Activated effector memory CD4-positive, alpha-beta T cell treated with anti-CD3 and anti-CD28 coated beads, Interleukin-2, amount 50 U/mL, for 16 hours (primary cell): ENCODE measurements around the gene CRYL1.
"Not testable (repeated sequence)": the region's sequence is repeated elsewhere in the genome, so short reads cannot be mapped to it uniquely, and the experiment has no call there.

Experiments used
- DNase-seq: peaks from one replicate; pipeline ENCODE4 v3.0.0-alpha.2; 2020

The CRYL1 gene

GRCh38 chr13:20446900-20447299 lies 78.8 kb downstream of the CRYL1 start:
- DNase-seq, result no peak

- DNase-seq, result no peak
Observed at GRCh38 chr13:20446405-20446804, 79.3 kb downstream of the CRYL1 start.

- no peak for DNase-seq
Observed at GRCh38 chr13:20442798-20443381, 82.8 kb downstream of the CRYL1 start.

- DNase-seq, result no peak
Observed at GRCh38 chr13:20442375-20442774, 83.3 kb downstream of the CRYL1 start.

- DNase-seq, result no peak
Observed at GRCh38 chr13:20441879-20442278, 83.8 kb downstream of the CRYL1 start.

- no peak for DNase-seq
Observed at GRCh38 chr13:20441056-20441455, 84.6 kb downstream of the CRYL1 start.

- DNase-seq, result no peak
Observed at GRCh38 chr13:20439261-20439660, 86.4 kb downstream of the CRYL1 start.

- no peak for DNase-seq
Observed at GRCh38 chr13:20438801-20439200, 86.9 kb downstream of the CRYL1 start.

GRCh38 chr13:20436505-20436904 lies 89.2 kb downstream of the CRYL1 start:
- DNase-seq, result no peak

GRCh38 chr13:20435616-20436368 lies 89.9 kb downstream of the CRYL1 start:
- DNase-seq, result no peak

GRCh38 chr13:20434210-20434609 lies 91.4 kb downstream of the CRYL1 start:
- DNase-seq, result not testable (repeated sequence)

GRCh38 chr13:20431687-20432384 lies 93.8 kb downstream of the CRYL1 start:
- DNase-seq, result no peak

- DNase-seq, result no peak
Observed at GRCh38 chr13:20431080-20431479, 94.6 kb downstream of the CRYL1 start.

- DNase-seq, result no peak
Observed at GRCh38 chr13:20430296-20430695, 95.4 kb downstream of the CRYL1 start.

GRCh38 chr13:20429682-20430081 lies 96.0 kb downstream of the CRYL1 start:
- DNase-seq, result no peak

- DNase-seq, result no peak
Observed at GRCh38 chr13:20428666-20429644, 96.7 kb downstream of the CRYL1 start.

- DNase-seq, result no peak
Observed at GRCh38 chr13:20426766-20427448, 98.8 kb downstream of the CRYL1 start.

- no peak for DNase-seq
Observed at GRCh38 chr13:20425819-20426219, 99.8 kb downstream of the CRYL1 start.

- no peak for DNase-seq
Observed at GRCh38 chr13:20424949-20425348, 100.7 kb downstream of the CRYL1 start.

GRCh38 chr13:20424559-20424852 lies 101.2 kb downstream of the CRYL1 start:
- no peak for DNase-seq

GRCh38 chr13:20422362-20422761 lies 103.3 kb downstream of the CRYL1 start:
- no peak for DNase-seq

- no peak for DNase-seq
Observed at GRCh38 chr13:20420938-20421337, 104.7 kb downstream of the CRYL1 start.

GRCh38 chr13:20418953-20419352 lies 106.7 kb downstream of the CRYL1 start:
- no peak for DNase-seq
